Endothelial cell of umbilical vein (primary cell): ENCODE results near the gene MID1. TPM values are rescaled to one million over a fixed set of nuclear protein-coding genes. Genes with fewer than 3 reads are reported as not detected.

Experiments used
- BruUV-seq: library from RNA; stranded (reverse); fragments of 400-500 nt; replicated peaks from 2 replicates; lab custom pipeline; 2021; lab: Mats Ljungman, UMichigan
- CTCF ChIA-PET: fragments of 300-600, 350-600 bp; sonication (Branson Sonifier 250); formaldehyde crosslinking; loops from one replicate; lab custom pipeline; 2021; ENCODE audit warnings: antibody characterized with exemption, inconsistent platforms; lab: Charles Lee
- POLR2A ChIA-PET: fragments of 300-600, 350-600 bp; sonication (Branson Sonifier 250); formaldehyde crosslinking; loops from one replicate; lab custom pipeline; 2021; ENCODE audit warnings: antibody characterized with exemption, inconsistent platforms; lab: Charles Lee
- DNase-seq: peaks from one replicate; pipeline ENCODE4 v3.0.0-alpha.2; 2011; ENCODE audit warnings: low read depth, low spot score
- FAIRE-seq: peaks from 2 replicates; lab custom pipeline; 2011; peaks lifted over from hg19 to GRCh38; lab: Jason Lieb, UNC
- H2AFZ ChIP-seq: 2 replicates; pipeline ENCODE4 v1.6.0; 2012; ENCODE audit warnings: low read depth, low read length, control low read depth, inconsistent platforms
- H3K27ac ChIP-seq: 2 replicates; pipeline ENCODE4 v1.5.1; 2011; ENCODE audit warnings: low read depth, mild to moderate bottlenecking, control low read depth, low read length, moderate library complexity; ENCODE audit not compliant: insufficient read depth
- H3K27me3 ChIP-seq, 2 experiments: 2 replicates each; pipeline versions ENCODE4 v1.6.0 to v1.6.1; 2011; ENCODE audit warnings: low read length in 2 of 2, mixed read lengths in 1 of 2; ENCODE audit not compliant: control insufficient read depth in 2 of 2, insufficient read depth in 2 of 2
- H3K36me3 ChIP-seq, 2 experiments: 2 replicates in 1 of 2; 3 replicates in 1 of 2; pipeline ENCODE4 v1.5.1; 2011; ENCODE audit warnings: low read length in 2 of 2, mild to moderate bottlenecking in 1 of 2, moderate library complexity in 1 of 2; ENCODE audit not compliant: control insufficient read depth in 2 of 2, insufficient read depth in 2 of 2; ENCODE audit errors: extremely low read depth in 1 of 2
- H3K4me1 ChIP-seq: 3 replicates; pipeline ENCODE4 v1.5.1; 2011; ENCODE audit warnings: mild to moderate bottlenecking, low read length; ENCODE audit not compliant: control insufficient read depth, insufficient read depth; ENCODE audit errors: extremely low read depth
- H3K4me2 ChIP-seq: 2 replicates; pipeline ENCODE4 v1.6.1; 2011; ENCODE audit warnings: low read length, control low read depth, mixed read lengths; ENCODE audit not compliant: insufficient read depth
- H3K4me3 ChIP-seq, 3 experiments: fragments of 200-600 bp in 1 of 3; sonication (generic), shearing (Covaris generic) in 1 of 3; replicated peaks in 1 of 3; 2 replicates each; pipeline ENCODE4 v1.5.1; 2011 to 2016; ENCODE audit warnings: control low read depth in 3 of 3, low read length in 3 of 3, mild to moderate bottlenecking in 2 of 3, inconsistent platforms in 1 of 3, low read depth in 1 of 3, moderate library complexity in 1 of 3; ENCODE audit not compliant: insufficient read depth in 1 of 3
- H3K79me2 ChIP-seq: 2 replicates; pipeline ENCODE4 v1.6.0; 2012; ENCODE audit warnings: low read length, inconsistent platforms; ENCODE audit not compliant: control insufficient read depth, insufficient read depth
- H3K9ac ChIP-seq: replicated peaks from 2 replicates; pipeline ENCODE3; 2011; ENCODE audit warnings: low read length, control low read depth; ENCODE audit not compliant: insufficient read depth; ENCODE audit errors: extremely low read depth
- H3K9me1 ChIP-seq: replicated peaks from 3 replicates; pipeline ENCODE4 v1.6.0; 2011; ENCODE audit warnings: mild to moderate bottlenecking, low read length; ENCODE audit not compliant: control insufficient read depth, insufficient read depth; ENCODE audit errors: extremely low read depth
- H3K9me3 ChIP-seq: replicated peaks from 2 replicates; pipeline ENCODE4 v1.5.1; 2012; ENCODE audit warnings: low read length, inconsistent platforms; ENCODE audit not compliant: control insufficient read depth, insufficient read depth
- H4K20me1 ChIP-seq: replicated peaks from 2 replicates; pipeline ENCODE3; 2011; ENCODE audit warnings: mild to moderate bottlenecking, low read length; ENCODE audit not compliant: control insufficient read depth, insufficient read depth; ENCODE audit errors: extremely low read depth
- EZH2 ChIP-seq: IDR thresholded peaks from 2 replicates; pipeline ENCODE4 v1.6.1; 2012; ENCODE audit warnings: borderline replicate concordance, low read depth, mild to moderate bottlenecking, moderate library complexity, low read length, inconsistent platforms; ENCODE audit not compliant: severe bottlenecking
- FOS ChIP-seq: IDR thresholded peaks from 2 replicates; pipeline ENCODE4 v1.6.1; 2011; ENCODE audit warnings: mild to moderate bottlenecking, low read length, moderate library complexity, borderline replicate concordance; ENCODE audit not compliant: insufficient read depth
- GATA2 ChIP-seq: IDR thresholded peaks from 2 replicates; pipeline ENCODE4 v1.7.0; 2011; ENCODE audit warnings: low read depth, mild to moderate bottlenecking, moderate library complexity, mixed read lengths, low read length; ENCODE audit not compliant: insufficient read length, insufficient read depth
- JUN ChIP-seq: IDR thresholded peaks from 2 replicates; pipeline ENCODE4 v1.6.1; 2011; ENCODE audit warnings: borderline replicate concordance, low read depth; ENCODE audit not compliant: insufficient read length, insufficient read depth
- MYC ChIP-seq: IDR thresholded peaks from one replicate; pipeline ENCODE4 v1.6.1; 2011; ENCODE audit warnings: mild to moderate bottlenecking, low read depth, low read length
- POLR2A ChIP-seq: IDR thresholded peaks from 2 replicates; pipeline ENCODE4 v1.6.1; 2012; ENCODE audit warnings: low read depth, mild to moderate bottlenecking, control low read depth, low read length
- POLR2AphosphoS5 ChIP-seq: IDR thresholded peaks from 2 replicates; pipeline ENCODE4 v1.6.1; 2012; ENCODE audit warnings: low read depth, mild to moderate bottlenecking, control low read depth, low read length, moderate library complexity; ENCODE audit not compliant: insufficient read depth
- dilution Hi-C: fragments of 300-500 bp; cut with MboI; formaldehyde crosslinking; loops from one replicate; pipeline ENCODE4 v1.15.0; 2019; ENCODE audit warnings: low sequenced_read_pairs; ENCODE audit not compliant: extremely low pct_ligation_motif_present
- intact Hi-C: fragments of 100-400 bp; cut with micrococcal nuclease; formaldehyde crosslinking; loops from one replicate; pipeline ENCODE4 v1.10.0; 2022
- polyA plus RNA-seq, 4 experiments: library from polyadenylated mRNA; depleted of rRNA in 3 of 4; stranded (reverse) in 3 of 4; unstranded in 1 of 4; fragments of >200 nt; gene quantifications; 2 replicates each; pipeline versions ENCODE4 v1.2.1 to v1.2.3, GENCODE V29; 2011 to 2012; ENCODE audit warnings: missing spikeins in 1 of 4
- total RNA-seq: library from RNA; stranded (reverse); gene quantifications from 2 replicates; pipeline ENCODE4 v1.2.3, GENCODE V29; 2021
- TF ChIP-seq, protein P1 (sequence below): IDR thresholded peaks from 2 replicates; pipeline ENCODE4 v1.6.1; 2011; ENCODE audit not compliant: insufficient read depth, insufficient read length
- TF ChIP-seq, protein P2 (sequence below), 2 donors: IDR thresholded peaks; 1 replicate in 1 of 2; 2 replicates in 1 of 2; pipeline ENCODE4 v1.5.1; 2011; ENCODE audit warnings: low read length in 2 of 2, mild to moderate bottlenecking in 2 of 2, moderate library complexity in 2 of 2, control low read depth in 1 of 2, inconsistent platforms in 1 of 2, low read depth in 1 of 2; ENCODE audit not compliant: insufficient read depth in 1 of 2; ENCODE audit errors: extremely low read depth in 1 of 2

The MID1 gene
- total and polyA plus RNA-seq, 2 donors (not counting 3 experiments of a cell fraction or from before 2014, with no cell fraction given), result 21.3 to 29.8 TPM

DNA sequence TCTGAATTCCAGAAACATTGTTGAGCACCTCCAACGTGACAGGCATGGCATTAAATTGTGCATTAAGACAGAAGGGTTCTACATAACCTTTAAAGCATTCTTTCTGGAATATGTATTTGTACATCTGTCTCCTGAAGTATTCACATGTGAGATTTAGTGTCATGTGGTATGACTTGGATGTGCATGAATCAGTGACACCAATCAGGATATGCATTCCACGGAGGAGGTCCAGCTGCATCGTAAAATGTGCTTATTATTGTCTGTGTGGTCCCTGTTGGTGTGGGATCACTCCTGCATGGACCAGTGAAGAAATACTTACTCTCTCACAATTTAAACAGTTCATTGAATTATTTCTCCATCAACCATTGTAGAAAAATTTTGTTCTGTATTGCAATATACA lies 149.0 kb downstream of the MID1 start:
- Histone ChIP-seq H3K79me2 (no peaks in the 10 kb centered on the region), H3K27me3 (no peaks in the 10 kb centered on the region), H2AFZ (no peak overlapping the region), H4K20me1 (no peaks in the 10 kb centered on the region), H3K9me1 (no peaks in the 10 kb centered on the region), H3K4me2 (no peak overlapping the region), H3K9ac (no peak overlapping the region), H3K4me1 (no peaks in the 10 kb centered on the region), H3K27ac (no peak overlapping the region), H3K4me3 (no peak overlapping the region), H3K36me3 (peaks cover 0 to 2% of the 10 kb centered on the region in 2 experiments), H3K9me3 (no peaks in the 10 kb centered on the region)
- TF ChIP-seq POLR2AphosphoS5 (no peak), MYC (no peak), JUN (no peak), EZH2 (no peak), GATA2 (no peak), POLR2A (no peak), FOS (no peak)
- TF ChIP-seq, protein P1, sequence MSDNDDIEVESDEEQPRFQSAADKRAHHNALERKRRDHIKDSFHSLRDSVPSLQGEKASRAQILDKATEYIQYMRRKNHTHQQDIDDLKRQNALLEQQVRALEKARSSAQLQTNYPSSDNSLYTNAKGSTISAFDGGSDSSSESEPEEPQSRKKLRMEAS, result no peak
- TF ChIP-seq, protein P2, sequence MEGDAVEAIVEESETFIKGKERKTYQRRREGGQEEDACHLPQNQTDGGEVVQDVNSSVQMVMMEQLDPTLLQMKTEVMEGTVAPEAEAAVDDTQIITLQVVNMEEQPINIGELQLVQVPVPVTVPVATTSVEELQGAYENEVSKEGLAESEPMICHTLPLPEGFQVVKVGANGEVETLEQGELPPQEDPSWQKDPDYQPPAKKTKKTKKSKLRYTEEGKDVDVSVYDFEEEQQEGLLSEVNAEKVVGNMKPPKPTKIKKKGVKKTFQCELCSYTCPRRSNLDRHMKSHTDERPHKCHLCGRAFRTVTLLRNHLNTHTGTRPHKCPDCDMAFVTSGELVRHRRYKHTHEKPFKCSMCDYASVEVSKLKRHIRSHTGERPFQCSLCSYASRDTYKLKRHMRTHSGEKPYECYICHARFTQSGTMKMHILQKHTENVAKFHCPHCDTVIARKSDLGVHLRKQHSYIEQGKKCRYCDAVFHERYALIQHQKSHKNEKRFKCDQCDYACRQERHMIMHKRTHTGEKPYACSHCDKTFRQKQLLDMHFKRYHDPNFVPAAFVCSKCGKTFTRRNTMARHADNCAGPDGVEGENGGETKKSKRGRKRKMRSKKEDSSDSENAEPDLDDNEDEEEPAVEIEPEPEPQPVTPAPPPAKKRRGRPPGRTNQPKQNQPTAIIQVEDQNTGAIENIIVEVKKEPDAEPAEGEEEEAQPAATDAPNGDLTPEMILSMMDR (IDR thresholded peaks at IDR 0.05; ENCODE audit: extremely low read depth in 1 of 2, insufficient read depth in 1 of 2, low read depth in 1 of 2, low read length in 2 of 2), result no peak
- POLR2A ChIA-PET, result no interaction called here
- no TSS peak for BruUV-seq
- DNase-seq (no peak), FAIRE-seq (no peak)
- CTCF ChIA-PET, result no interaction called here
- dilution Hi-C loops, result no loop called here
- intact Hi-C loops, result no loop called here
